DOHH2 (cell line): ENCODE data around the gene PRKN.

Experiments
- H3F3A ChIP-seq: fragments of 200-600 bp; sonication (generic), shearing (Covaris generic); 2 replicates; pipeline ENCODE4 v1.6.0; 2016; ENCODE audit warnings: antibody characterized with exemption, mild to moderate bottlenecking; ENCODE audit not compliant: control insufficient read depth, insufficient read depth
- H3K27ac ChIP-seq: fragments of 200-600 bp; sonication (generic); 2 replicates; pipeline ENCODE4 v1.5.1; 2014; ENCODE audit warnings: low read depth, mild to moderate bottlenecking, low read length, moderate library complexity
- H3K27me3 ChIP-seq: fragments of 200-600 bp; sonication (generic); 2 replicates; pipeline ENCODE4 v1.6.1; 2014; ENCODE audit warnings: mild to moderate bottlenecking, low read length, mixed read lengths; ENCODE audit not compliant: control insufficient read depth
- H3K36me3 ChIP-seq: fragments of 200-600 bp; sonication (generic); 2 replicates; pipeline ENCODE4 v1.6.1; 2014; ENCODE audit warnings: mild to moderate bottlenecking, low read length, moderate library complexity, mixed read lengths; ENCODE audit not compliant: control insufficient read depth
- H3K4me1 ChIP-seq: fragments of 200-600 bp; sonication (generic); 2 replicates; pipeline ENCODE4 v1.6.1; 2014; ENCODE audit warnings: mild to moderate bottlenecking, low read length, mixed read lengths; ENCODE audit not compliant: control insufficient read depth
- H3K4me2 ChIP-seq: fragments of 200-600 bp; sonication (generic); 2 replicates; pipeline ENCODE4 v1.6.0; 2014; ENCODE audit warnings: mild to moderate bottlenecking, low read length, moderate library complexity
- H3K4me3 ChIP-seq: fragments of 200-600 bp; sonication (generic); 2 replicates; pipeline ENCODE4 v1.5.1; 2014; ENCODE audit warnings: mild to moderate bottlenecking, low read length, mixed read lengths
- H3K79me2 ChIP-seq: fragments of 200-600 bp; sonication (generic); 2 replicates; pipeline ENCODE4 v1.6.1; 2014; ENCODE audit warnings: mild to moderate bottlenecking, low read length, mixed read lengths; ENCODE audit not compliant: control insufficient read depth
- H3K9me2 ChIP-seq: fragments of 200-600 bp; sonication (generic); replicated peaks from 2 replicates; pipeline ENCODE4 v1.6.1; 2014; ENCODE audit warnings: mild to moderate bottlenecking, low read length, mixed read lengths; ENCODE audit not compliant: control insufficient read depth
- H3K9me3 ChIP-seq: fragments of 200-600 bp; sonication (generic); 2 replicates; pipeline ENCODE4 v1.6.1; 2014; ENCODE audit warnings: antibody characterized with exemption, low read length, mixed read lengths; ENCODE audit not compliant: control insufficient read depth, insufficient read depth
- H4K20me1 ChIP-seq: fragments of 200-600 bp; sonication (generic); 2 replicates; pipeline ENCODE4 v1.6.0; 2014; ENCODE audit warnings: low read depth, mild to moderate bottlenecking, antibody characterized with exemption, low read length, moderate library complexity; ENCODE audit not compliant: control insufficient read depth, insufficient read depth
- CTCF ChIP-seq: fragments of 200-600 bp; sonication (generic); IDR thresholded peaks from one replicate; pipeline ENCODE4 v1.5.1; 2014; ENCODE audit warnings: antibody characterized with exemption, mild to moderate bottlenecking, low read depth, low read length; ENCODE audit not compliant: poor library complexity, severe bottlenecking
- EZH2phosphoT487 ChIP-seq: fragments of 200-600 bp; sonication (generic); IDR thresholded peaks from 2 replicates; pipeline ENCODE4 v1.6.1; 2017; ENCODE audit warnings: borderline replicate concordance, mild to moderate bottlenecking, antibody characterized with exemption, low read length, moderate library complexity, mixed read lengths

PRKN gene

DNA sequence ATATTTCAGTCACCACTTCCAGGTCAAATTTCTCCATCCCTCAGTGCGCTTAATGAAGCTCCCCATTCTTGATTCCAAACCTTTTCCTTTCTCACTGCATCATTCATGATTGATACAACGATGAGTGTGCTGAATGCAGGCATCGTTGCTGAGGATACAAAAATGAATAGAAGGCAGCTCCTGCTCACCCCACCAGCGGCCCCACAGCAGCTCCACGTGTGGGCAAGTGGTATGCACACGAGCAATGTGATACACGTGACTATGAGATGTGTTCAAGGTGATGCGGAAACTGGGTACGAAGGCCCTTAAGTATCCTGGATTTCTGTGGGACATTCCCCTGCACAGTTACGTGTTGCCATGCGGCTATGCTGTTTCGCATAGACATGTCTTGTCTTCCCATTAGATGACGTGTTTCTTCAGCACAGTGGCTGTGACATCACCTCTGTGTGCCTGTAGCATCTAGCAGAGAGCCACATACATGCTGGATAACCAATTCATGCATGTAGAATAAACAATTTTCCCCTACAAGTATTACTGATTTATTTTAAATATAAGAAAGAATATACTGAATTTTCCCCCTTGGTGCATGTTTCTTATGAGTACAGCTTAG, 1193.2 kb downstream of the PRKN start:
- TF ChIP-seq EZH2phosphoT487: no peak
- no peak for TF ChIP-seq CTCF

GRCh38 chr6:161533266-161533665, 1194.3 kb downstream of the PRKN start:
- Histone ChIP-seq H3K9me2 (no peaks in the 10 kb centered on the region), H3K36me3 (no peaks in the 10 kb centered on the region), H3K27me3 (no peaks in the 10 kb centered on the region), H3F3A (no peaks in the 10 kb centered on the region), H4K20me1 (no peaks in the 10 kb centered on the region), H3K4me2 (no peak overlapping the region), H3K4me3 (no peak overlapping the region), H3K27ac (no peak overlapping the region), H3K4me1 (no peaks in the 10 kb centered on the region), H3K9me3 (no peaks in the 10 kb centered on the region), H3K79me2 (no peaks in the 10 kb centered on the region)
- TF ChIP-seq CTCF (no peak), EZH2phosphoT487 (no peak)

More for the DNA sequence above, 1193.2 kb downstream of the PRKN start:
- no peaks in the 10 kb centered on the region for H4K20me1 ChIP-seq
- no peaks in the 10 kb centered on the region for H3K27me3 ChIP-seq
- no peaks in the 10 kb centered on the region for H3K9me3 ChIP-seq
- no peak overlapping the region for H3K4me3 ChIP-seq
- H3F3A ChIP-seq: no peaks in the 10 kb centered on the region
- no peaks in the 10 kb centered on the region for H3K36me3 ChIP-seq
- H3K79me2 ChIP-seq: no peaks in the 10 kb centered on the region
- no peaks in the 10 kb centered on the region for H3K4me1 ChIP-seq
- H3K9me2 ChIP-seq: no peaks in the 10 kb centered on the region
- no peak overlapping the region for H3K4me2 ChIP-seq
- H3K27ac ChIP-seq: no peak overlapping the region

- H3K9me3 ChIP-seq: no peaks in the 10 kb centered on the region
- no peaks in the 10 kb centered on the region for H4K20me1 ChIP-seq
- TF ChIP-seq CTCF: no peak
- TF ChIP-seq EZH2phosphoT487: no peak
- no peak overlapping the region for H3K4me2 ChIP-seq
- no peak overlapping the region for H3K27ac ChIP-seq
- no peaks in the 10 kb centered on the region for H3F3A ChIP-seq
- H3K4me1 ChIP-seq: no peaks in the 10 kb centered on the region
- H3K4me3 ChIP-seq: no peak overlapping the region
- no peaks in the 10 kb centered on the region for H3K36me3 ChIP-seq
- no peaks in the 10 kb centered on the region for H3K27me3 ChIP-seq
- no peaks in the 10 kb centered on the region for H3K79me2 ChIP-seq
- H3K9me2 ChIP-seq: no peaks in the 10 kb centered on the region
Observed at GRCh38 chr6:161532536-161532935, 1195.0 kb downstream of the PRKN start.
